HUES6 (cell line): Measurements from ENCODE around the gene RNU1-4.
"Not testable (repeated sequence)": the region's sequence is repeated elsewhere in the genome, so short reads cannot be mapped to it uniquely, and the experiment has no call there.

ENCODE experiments used
- H3K27ac ChIP-seq: 2 replicates; pipeline ENCODE4 v1.7.0; 2013; ENCODE audit warnings: low read depth, mild to moderate bottlenecking, low read length, inconsistent platforms
- H3K27me3 ChIP-seq: 2 replicates; pipeline ENCODE4 v1.6.1; 2013; ENCODE audit warnings: low read length; ENCODE audit not compliant: control insufficient read depth, insufficient read depth
- H3K36me3 ChIP-seq: 2 replicates; pipeline ENCODE4 v1.6.1; 2013; ENCODE audit warnings: low read length; ENCODE audit not compliant: control insufficient read depth, insufficient read depth
- H3K4me1 ChIP-seq: 2 replicates; pipeline ENCODE4 v1.6.1; 2013; ENCODE audit warnings: low read length; ENCODE audit not compliant: control insufficient read depth, insufficient read depth
- H3K4me3 ChIP-seq: 2 replicates; pipeline ENCODE4 v1.5.1; 2013; ENCODE audit warnings: low read depth, low read length
- H3K9ac ChIP-seq: one replicate; pipeline ENCODE4 v1.6.1; 2013; ENCODE audit warnings: mild to moderate bottlenecking, low read length
- H3K9me3 ChIP-seq: 2 replicates; pipeline ENCODE4 v1.6.1; 2013; ENCODE audit warnings: low read depth, low read length; ENCODE audit not compliant: control insufficient read depth, insufficient read depth

Gene RNU1-4

DNA sequence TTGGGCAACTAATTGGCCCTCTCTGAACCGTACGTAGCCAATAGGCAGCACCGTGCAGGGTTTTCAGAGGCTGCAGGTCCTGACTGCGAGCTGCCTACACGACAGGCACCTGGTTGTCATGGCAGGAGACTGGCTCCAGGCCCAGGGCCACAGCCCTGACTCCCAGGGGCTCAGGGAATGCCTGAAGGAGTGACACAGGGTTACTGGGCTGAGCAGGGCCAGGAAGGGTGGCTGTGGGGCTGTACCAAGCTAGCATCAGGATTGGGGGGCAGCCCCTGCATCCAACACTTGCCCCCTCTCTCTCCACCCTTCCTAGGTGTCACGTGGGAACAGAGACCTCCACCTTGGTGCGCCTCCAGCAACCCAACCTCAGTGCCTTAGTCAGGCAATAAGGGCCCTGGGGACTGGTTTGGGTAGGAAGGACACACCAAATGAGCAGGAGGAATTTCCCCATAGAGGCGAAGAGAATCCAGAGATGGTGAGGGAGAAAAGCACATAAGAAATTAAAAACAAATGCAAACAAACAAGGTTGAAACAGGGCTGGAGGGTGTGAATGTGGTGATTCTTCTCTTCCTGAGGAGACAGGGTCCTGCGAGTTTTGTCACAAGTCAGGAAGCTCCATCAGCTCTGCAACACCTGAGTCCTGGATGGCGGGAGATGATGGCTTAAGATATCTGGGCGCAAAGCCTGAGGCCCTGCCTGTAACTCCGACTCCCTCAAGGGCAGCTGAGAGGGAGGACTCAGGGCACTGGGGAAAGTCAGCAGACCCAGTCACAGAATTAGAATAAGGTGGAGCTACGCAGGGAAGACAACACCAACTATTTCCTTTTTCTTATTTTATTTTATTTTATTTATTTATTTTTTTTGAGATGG lies 19.7 kb upstream of the RNU1-4 start:
- Histone ChIP-seq H3K9ac (no peak overlapping the region), H3K4me3 (no peak overlapping the region), H3K9me3 (no peaks in the 10 kb centered on the region), H3K27ac (no peak overlapping the region), H3K4me1 (peaks cover 13% of the 10 kb centered on the region), H3K27me3 (no peaks in the 10 kb centered on the region), H3K36me3 (no peaks in the 10 kb centered on the region)

DNA sequence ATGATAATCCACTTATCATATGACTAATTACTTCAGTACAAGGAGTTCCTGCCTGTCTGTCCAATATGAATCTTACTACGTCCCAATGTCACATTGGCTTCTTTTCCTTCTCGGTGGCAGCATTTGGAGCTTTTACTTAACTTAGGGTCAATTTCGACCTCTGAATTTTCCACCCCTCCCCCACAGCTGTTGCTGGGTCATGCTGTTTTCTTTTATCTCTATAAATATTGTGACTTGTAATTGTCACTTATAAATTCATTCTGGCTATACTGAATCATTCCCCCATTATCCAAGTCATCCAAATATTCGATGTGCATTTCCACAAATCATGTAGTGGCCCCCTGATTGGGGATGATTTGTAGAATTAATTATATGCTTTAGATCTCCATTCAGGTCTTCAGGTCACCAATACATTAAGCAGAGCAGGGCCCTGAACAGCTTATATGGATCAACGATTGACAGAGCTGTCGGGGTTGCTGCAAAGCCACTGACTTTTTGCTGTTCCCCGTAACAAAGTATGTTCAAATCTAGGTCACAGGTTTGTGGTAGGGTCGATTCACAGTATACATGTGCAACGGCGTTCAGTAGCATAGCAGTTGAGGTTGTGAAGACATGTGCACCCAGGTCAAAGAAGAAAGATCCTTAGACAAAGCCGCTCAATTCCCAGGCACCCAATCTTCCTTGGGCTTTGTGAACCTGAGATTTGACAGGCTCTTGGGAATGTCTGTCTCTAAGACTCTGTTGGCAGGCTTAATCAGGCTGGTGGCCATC lies 18.3 kb upstream of the RNU1-4 start:
- no peaks in the 10 kb centered on the region for H3K9me3 ChIP-seq
- peaks cover 17% of the 10 kb centered on the region for H3K4me1 ChIP-seq
- H3K27me3 ChIP-seq = no peaks in the 10 kb centered on the region
- no peak overlapping the region for H3K4me3 ChIP-seq
- no peak overlapping the region for H3K9ac ChIP-seq
- H3K36me3 ChIP-seq = no peaks in the 10 kb centered on the region
- no peak overlapping the region for H3K27ac ChIP-seq

DNA sequence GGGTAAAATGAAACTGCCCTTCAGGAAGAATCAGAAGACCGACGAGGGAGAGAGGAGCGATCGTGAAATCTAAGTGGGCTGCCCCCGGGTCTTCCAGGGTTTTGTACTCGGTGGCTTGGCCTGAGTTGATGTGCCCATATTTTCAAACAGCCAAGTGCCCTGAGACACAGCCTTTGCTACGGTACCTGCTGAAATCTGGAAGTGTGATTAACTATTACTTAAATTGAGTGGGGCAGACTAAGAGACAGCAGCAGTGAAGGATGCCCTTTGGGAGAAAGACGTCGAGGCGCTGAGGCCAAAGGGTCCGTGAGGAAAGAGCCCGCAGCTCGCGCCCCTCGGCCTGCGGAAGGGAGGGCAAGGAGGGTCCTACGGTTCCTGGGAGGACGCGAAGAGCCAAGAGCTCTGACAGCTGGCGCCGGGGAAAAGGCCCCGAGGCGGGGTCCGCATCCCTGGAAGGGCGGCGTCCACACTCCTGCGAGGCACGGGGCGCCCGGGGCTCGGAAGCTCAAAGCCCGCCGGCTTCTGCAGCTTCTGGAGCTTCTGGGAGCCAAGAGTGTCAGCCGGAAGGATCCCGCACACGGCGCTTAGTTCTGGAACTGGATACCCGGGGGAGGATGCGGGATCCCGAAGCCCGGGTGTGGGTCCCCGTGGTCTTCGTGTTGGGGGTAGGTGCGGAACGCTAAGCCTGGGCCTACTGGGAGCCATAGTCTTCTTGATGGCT lies 15.4 kb upstream of the RNU1-4 start:
- Histone ChIP-seq H3K27me3 (no peaks in the 10 kb centered on the region), H3K27ac (no peak overlapping the region), H3K36me3 (no peaks in the 10 kb centered on the region), H3K4me1 (peaks cover 8% of the 10 kb centered on the region; the same call in 1 of the 2 replicates), H3K9me3 (no peaks in the 10 kb centered on the region), H3K4me3 (no peak overlapping the region), H3K9ac (no peak overlapping the region)

DNA sequence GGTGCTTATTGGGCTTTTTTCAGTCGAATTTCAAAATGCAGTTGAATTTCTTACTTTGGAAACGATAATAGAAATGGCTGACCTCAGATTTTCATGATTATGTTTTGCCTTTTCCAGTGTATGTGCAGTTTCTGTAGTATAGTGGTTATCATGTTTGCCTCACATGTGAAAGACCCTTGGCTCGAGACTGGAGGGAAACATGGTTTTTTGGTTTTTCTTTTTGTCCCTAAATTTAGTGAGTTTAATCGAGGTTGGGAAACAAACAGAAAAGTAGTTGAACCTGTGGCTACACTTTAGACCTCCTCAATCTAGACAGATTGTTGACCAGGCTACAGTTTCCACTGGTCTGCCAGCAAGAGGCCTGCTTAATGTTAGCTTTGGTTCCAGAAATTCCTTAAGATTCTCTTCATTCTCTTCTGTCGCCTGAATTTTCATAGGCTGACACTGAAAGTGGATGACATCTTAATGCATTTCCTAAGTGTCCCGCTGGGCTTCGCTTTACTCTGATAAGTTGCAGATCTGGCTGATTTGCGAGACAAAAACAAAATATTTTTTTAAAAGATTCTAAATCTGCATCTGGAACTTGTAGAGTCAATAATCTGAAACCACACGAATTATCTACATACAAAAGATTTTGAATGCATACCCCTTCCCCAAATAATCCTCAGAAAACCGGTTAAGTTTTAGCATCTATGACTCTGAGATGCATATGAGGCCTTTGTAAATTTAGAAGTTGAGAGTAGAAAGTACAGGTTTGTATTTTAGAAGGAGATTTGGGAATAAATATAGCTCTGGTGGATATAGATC lies 14.7 kb upstream of the RNU1-4 start:
- H3K9ac ChIP-seq, H3K4me1 ChIP-seq, H3K27ac ChIP-seq, H3K36me3 ChIP-seq, H3K27me3 ChIP-seq, H3K4me3 ChIP-seq, H3K9me3 ChIP-seq: not testable (repeated sequence)

DNA sequence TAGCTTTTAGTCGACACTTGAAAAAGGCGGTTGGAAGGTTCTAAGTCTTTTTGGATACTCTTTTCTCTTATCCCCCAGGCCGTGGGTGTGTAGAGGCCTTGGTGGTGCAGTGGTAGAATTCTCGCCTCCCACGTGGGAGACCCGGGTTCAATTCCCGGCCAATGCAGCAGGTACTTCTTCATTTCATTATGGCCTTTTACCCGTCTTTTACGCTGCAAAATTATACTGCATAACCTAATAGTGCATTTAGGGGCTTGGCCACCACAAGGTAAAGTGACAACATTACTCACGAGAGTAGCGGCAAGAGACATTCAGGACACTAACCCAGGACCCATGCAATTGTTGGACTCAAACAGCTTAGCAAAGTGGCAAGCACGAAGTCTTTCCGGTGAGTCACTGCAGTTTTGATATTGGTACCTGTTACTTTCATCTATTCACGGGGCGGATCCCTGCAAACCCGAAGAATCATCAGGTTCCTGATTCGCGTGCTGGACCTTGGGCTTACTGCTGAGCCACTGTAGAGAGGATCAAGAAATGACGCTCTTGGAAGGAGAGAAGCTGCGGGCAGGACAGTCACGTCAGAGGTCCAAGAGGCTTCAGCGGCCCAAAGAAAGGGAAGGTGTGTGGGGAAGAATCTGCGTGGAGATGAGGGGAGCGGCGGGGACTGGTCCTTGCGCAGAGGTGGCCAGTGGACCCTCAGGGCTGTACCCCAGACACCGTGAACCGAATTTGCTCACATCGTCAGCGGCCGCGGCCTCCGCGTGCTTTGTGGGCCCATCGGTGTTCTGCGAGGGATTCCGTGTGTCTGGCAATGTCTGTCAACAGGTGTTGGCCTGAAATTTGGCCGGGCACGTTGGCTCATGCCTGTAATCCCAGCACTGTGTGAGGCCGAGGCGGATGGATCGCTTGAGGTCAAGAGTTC lies 12.9 kb upstream of the RNU1-4 start:
- no peaks in the 10 kb centered on the region for H3K36me3 ChIP-seq
- H3K27ac ChIP-seq = no peak overlapping the region
- H3K4me1 ChIP-seq = peaks cover 8% of the 10 kb centered on the region; the same call in 1 of the 2 replicates
- H3K9me3 ChIP-seq = no peaks in the 10 kb centered on the region
- peak overlapping the region; percentile 0; the same call in 1 of the 2 replicates for H3K4me3 ChIP-seq
- H3K27me3 ChIP-seq = no peaks in the 10 kb centered on the region
- no peak overlapping the region for H3K9ac ChIP-seq

DNA sequence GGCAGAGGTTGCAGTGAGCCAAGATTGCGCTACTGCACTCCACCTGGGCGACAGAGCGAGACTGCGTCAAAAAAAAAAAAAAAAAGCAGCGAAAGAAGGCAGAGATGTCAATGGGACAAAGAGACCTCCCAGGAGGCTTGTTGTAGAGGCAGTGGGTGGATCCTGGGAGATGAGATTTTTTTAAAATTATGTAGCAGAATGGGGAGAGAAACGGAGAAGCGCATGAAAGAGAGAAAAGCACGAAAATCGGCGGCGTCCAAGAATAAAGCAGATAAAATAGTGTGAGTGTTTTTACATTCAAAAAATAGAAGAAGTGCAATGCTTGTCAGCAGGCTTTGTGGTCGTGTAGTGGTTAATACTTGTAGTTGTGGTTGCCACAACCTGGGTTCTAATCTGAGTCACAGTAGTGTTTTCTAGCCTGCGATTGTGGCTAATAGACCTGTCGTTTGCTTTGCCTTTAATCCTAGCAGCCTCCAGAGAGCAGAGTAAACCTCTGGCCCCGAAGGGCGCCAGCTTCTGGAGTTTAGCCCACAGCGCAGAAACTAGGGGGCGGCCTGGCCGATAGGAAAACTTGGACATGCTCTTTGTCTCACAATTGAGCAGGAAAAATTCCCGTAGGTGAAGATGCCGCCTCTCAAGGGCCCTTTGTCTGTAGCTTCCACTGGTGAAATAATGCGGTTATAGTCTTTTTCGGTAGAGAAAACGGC lies 11.9 kb upstream of the RNU1-4 start:
- H3K4me3 ChIP-seq, H3K36me3 ChIP-seq, H3K27me3 ChIP-seq: not testable (repeated sequence)

DNA sequence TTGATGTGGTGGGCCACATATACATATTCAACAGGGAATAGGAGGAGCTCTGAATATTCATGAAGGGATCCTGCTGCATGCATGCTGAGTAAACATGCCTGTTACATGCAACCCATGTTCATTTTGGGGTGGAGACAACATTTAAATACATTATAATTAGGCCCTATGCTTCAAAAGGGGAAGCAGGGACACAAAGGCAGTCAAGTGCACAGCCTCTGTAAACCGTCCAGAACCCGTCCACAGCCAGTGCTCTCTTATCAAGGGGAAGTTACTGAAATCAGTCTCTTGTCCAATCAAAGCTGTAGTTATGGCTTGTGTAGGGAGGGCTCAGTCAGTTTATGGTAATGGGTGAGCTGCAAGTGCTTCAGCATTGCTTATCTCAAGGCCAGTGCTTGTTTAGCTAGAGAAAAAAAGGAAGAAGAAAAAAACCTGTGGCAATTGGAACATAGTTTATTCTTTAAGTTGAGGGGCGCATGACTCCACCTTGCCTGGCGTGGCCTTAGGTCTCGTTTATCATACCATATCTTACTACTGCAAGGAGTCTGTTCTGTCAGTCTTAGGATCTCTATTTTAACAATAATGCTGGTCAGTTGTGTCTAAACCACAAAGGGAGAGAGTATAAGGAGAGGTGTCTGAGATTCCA lies 7.9 kb upstream of the RNU1-4 start:
- H3K9ac ChIP-seq, H3K27me3 ChIP-seq, H3K4me1 ChIP-seq, H3K27ac ChIP-seq, H3K9me3 ChIP-seq, H3K4me3 ChIP-seq, H3K36me3 ChIP-seq: not testable (repeated sequence)

More for the DNA sequence above, 11.9 kb upstream of the RNU1-4 start:
- not testable (repeated sequence) for H3K4me1 ChIP-seq, H3K27ac ChIP-seq, H3K9me3 ChIP-seq, H3K9ac ChIP-seq

DNA sequence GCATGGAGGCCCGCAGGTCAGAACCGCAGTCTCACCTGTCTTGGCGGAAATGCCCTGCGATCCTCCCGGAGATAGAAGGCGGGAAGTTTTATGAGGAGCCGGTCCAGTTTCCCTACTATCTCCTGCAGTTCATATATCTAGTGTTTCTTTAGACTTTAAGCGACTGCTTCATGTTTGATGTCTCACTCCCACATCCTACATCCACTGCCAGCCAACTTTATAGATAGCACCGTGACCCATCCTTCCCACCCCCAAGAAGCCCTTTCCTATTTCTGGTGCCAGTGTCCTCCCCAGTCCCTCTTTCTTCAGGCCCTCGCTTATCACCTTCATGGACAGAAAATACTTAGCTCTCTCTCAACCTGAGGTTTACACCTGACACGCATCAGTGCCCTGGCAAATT lies 914 bp downstream of the RNU1-4 start:
- H3K36me3 ChIP-seq, H3K9ac ChIP-seq, H3K4me1 ChIP-seq: not testable (repeated sequence)

DNA sequence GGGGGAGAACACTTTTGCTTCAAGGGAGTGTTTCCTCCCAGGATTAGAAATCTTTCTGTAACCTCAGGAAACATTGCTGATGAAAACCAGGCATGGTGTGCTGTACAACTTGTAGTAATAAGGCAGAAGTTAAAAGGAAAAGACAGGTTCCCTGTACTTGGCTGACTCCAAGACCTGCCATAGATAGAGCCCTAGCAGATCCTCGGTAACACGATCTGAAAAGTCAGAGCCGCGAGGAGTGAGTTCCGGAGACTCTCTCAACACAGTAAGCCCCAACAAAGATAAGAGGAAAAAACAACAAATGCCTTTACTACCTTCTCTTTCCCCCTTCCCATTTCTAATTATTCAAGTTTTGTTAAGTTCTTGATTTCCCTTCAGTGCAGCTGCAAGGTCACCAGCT lies 7.3 kb downstream of the RNU1-4 start:
- not testable (repeated sequence) for H3K4me3 ChIP-seq, H3K27ac ChIP-seq, H3K36me3 ChIP-seq, H3K27me3 ChIP-seq, H3K9ac ChIP-seq, H3K4me1 ChIP-seq, H3K9me3 ChIP-seq

More for the DNA sequence above, 914 bp downstream of the RNU1-4 start:
- H3K27me3 ChIP-seq, H3K4me3 ChIP-seq, H3K9me3 ChIP-seq, H3K27ac ChIP-seq: not testable (repeated sequence)
